GM12872 (cell line): ENCODE measurements around the gene IQGAP2.

ENCODE experiments used
- TF ChIP-seq, protein P1 (sequence below): IDR thresholded peaks from 3 replicates; pipeline ENCODE4 v1.5.1; 2011; ENCODE audit warnings: low read depth, mild to moderate bottlenecking, low read length, moderate library complexity; ENCODE audit not compliant: insufficient read depth

Gene IQGAP2

DNA sequence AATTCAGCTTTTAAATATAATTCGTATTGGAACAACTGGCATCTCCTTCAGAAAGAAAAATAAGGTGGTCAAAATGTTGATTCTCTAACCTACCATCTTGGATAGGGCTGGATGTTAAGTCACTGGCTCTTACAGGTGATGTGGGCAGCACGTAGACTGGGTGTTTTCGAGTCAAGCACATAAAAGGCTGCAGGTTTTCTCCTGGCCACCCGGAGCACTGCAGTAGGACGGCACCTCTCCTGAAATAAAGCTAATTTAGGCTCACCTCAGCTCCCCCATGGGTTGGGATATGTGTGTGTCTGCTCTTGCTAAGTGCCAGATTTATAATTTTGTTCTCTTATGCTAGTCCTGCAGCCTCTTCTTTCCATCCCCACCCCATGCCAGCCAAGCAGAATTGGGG is 80.3 kb downstream of the IQGAP2 start:
- TF ChIP-seq, protein P1, sequence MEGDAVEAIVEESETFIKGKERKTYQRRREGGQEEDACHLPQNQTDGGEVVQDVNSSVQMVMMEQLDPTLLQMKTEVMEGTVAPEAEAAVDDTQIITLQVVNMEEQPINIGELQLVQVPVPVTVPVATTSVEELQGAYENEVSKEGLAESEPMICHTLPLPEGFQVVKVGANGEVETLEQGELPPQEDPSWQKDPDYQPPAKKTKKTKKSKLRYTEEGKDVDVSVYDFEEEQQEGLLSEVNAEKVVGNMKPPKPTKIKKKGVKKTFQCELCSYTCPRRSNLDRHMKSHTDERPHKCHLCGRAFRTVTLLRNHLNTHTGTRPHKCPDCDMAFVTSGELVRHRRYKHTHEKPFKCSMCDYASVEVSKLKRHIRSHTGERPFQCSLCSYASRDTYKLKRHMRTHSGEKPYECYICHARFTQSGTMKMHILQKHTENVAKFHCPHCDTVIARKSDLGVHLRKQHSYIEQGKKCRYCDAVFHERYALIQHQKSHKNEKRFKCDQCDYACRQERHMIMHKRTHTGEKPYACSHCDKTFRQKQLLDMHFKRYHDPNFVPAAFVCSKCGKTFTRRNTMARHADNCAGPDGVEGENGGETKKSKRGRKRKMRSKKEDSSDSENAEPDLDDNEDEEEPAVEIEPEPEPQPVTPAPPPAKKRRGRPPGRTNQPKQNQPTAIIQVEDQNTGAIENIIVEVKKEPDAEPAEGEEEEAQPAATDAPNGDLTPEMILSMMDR, result 0 out of 3 replicates have a peak, but pooled peaks have one; percentile 17

DNA sequence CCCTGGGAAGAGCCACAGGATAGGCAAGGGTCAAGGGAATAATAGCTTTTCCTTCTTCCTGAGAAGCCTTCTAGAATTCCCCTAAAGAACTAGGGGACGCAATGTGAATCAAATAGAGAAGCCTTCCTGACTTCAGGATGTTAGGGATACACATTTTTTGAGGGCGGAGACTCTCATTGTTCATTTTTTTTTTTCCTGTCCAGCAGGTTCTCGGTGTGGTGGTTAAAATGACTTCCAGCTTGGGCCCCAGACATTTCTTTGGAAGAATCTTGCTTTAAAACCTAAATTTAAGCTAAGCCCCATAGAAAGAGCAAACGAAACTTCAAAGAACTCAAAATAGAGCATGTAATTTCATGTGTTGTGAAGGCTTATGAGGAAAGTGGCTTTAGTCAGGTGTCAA is 80.8 kb downstream of the IQGAP2 start:
- TF ChIP-seq, protein P1, result no peak

DNA sequence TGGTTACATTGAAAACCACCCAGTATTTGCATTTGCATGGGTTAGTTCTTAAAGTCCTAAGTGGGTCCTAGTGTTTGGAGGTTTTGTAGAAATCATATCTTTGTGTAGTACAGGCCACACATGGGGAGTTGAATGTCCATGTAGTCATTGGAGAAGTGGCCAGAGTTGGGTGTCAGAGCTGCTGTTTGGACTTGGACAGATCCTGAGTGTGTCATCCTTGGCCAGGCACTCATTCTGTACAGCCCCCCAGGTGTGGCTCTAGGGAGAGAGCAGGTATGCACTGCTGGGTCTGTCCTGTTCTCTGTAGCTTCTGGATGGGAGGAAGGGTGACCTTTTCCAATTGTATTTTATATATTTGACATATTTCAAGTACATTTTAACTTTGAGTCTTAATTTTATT is 82.4 kb downstream of the IQGAP2 start:
- TF ChIP-seq, protein P1, result no peak

DNA sequence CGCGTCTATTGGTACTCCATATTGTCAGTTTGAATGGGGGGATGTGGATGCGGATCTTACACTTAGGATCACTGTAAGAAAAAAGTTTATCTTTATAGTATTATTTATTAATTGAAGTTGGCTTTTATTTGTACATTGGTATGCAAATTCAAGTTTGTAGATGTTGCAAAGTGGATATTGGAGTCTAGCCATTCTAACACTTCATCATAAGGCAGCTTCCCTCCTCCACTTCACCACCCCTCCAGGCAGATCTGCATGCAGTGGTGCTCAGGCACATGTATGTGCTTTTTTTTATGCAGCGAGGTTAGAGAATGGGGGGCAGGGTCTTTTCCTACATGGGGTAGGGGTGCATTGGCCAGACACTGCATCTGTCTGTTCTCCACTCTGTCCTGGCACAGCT is 84.3 kb downstream of the IQGAP2 start:
- TF ChIP-seq, protein P1, result no peak

DNA sequence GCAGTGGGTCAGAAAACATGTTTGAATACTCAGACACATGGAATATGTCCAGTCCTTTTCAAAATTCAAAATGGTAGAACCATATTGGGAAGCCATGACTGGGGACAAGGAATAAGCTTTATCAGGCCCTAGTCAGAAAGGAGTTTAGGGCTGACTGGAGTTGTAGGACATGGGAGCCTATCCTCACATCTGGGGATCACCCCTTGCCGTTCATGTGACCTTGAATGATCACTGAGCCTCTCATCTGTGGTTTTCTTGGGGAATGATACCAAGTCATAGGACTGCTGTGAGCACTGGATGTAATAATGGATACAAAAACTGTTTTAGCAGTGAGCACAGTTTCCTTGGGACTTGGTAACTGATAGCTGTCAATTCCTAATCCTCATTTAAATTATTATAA is 84.7 kb downstream of the IQGAP2 start:
- TF ChIP-seq, protein P1, result no peak

DNA sequence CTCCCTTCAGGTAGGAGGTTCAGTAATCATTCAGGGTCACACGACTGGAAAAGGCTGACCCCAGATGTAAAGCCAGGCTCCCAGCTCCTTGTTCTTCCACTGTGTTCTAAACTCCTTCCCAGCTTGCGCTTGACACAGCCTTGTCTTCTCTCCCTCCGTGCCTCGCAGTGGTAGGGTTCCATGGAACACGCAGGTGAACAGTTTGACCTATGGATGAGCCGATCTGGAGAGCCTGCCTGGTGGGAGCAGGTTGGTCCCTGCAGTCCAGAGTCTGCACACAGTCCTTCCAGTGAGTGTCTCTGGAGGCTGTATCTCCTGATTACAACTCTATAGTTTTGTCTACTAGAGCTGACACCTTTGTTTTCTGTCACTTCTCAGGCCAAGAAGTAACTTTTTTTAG is 85.9 kb downstream of the IQGAP2 start:
- TF ChIP-seq, protein P1, result no peak

DNA sequence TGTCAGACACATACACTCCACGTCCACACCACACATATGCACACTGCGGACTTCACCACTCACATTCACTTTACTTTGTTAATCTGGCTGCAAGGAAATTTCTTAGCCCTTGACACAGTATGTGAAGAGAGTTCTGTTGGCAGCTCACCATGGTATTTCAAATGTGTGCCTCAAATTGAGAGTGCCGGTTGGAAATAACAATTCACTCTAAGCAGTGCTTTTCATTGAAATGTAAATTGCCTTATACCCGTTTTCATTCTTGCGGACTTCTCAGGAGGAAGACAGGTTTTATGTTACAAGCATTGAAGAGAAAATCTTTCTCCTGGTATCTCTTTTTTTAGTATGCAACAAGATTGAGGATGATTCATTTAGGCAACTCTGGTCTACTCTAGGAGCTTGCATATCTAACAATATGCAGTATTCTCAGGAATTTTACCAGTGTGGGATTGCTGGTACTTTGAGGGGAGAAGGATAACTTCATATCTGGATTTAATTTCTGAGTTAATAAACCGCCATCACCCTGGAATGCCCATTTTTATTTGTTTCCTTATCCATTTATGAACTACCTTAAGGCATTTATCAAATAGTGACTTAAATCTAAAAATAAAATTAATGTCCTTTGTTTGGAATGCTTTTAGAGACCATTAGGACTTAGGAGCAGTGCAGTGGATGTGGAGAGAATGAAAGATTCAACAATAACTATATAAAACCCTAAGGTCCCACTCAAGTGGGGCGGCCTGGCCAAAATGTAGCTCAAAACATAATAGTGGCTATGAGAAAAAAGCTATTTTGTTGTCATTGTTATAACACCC is 87.0 kb downstream of the IQGAP2 start:
- TF ChIP-seq, protein P1, result no peak
